ENCODE results near the gene MRPS35. TPM values are rescaled to one million over a fixed set of nuclear protein-coding genes. Genes with fewer than 3 reads are reported as not detected.

MRPS35 gene
- total RNA-seq, 2 donors from 2014 or later: 56.1 to 69.6 TPM

- under 1% methylated on average over 75 of the region's 92 CpGs for WGBS
- intact Hi-C loops (cut with DNase I): no loop called here
- H3K4me3 ChIP-seq: peak within 1 kb of the TSS; percentile 68 to 70
Measured at GRCh38 chr12:27779920-27780611, 69.4 kb downstream of the MRPS35 start, which contains the start of the genes KLHL42 and MANSC4. KLHL42 (plus strand) TSS chr12:27780233; CDS start chr12:27780331, 98 bp downstream. MANSC4 (minus strand) TSS chr12:27780236; CDS start chr12:27771276, 8,960 bp downstream.

GRCh38 chr12:27780612-27781408 lies 70.2 kb downstream of the MRPS35 start:
- no peaks in the 10 kb centered on the region for H3K9me3 ChIP-seq

More at GRCh38 chr12:27779920-27780611, 69.4 kb downstream of the MRPS35 start, which contains the start of the genes KLHL42 and MANSC4:
- Histone ChIP-seq H3K9me3 (no peaks in the 10 kb centered on the region), H3K27ac (peak within 1 kb of the TSS; percentile 87 to 88), H3K27me3 (replicated peaks; ENCODE audit: insufficient read depth) (no peaks in the 10 kb centered on the region), H3K36me3 (no peaks in the 10 kb centered on the region), H3K4me1 (replicated peaks) (peaks cover 6% of the 10 kb centered on the region)
- DNase-seq (ENCODE audit: low spot score): peak; percentile 48
- TF ChIP-seq POLR2A (IDR thresholded peaks at IDR 0.05) (no peak), CTCF (IDR thresholded peaks at IDR 0.05) (peak in 2 of 4 experiments; percentile 5 to 13)

GRCh38 chr12:27781680-27782079 lies 71.0 kb downstream of the MRPS35 start:
- peak overlapping the region in 1 of 2 donors; percentile 68 for H3K4me3 ChIP-seq
- no peak for DNase-seq (ENCODE audit: low spot score)
- H3K4me1 ChIP-seq (replicated peaks): peaks cover 6% of the 10 kb centered on the region
- H3K9me3 ChIP-seq: no peaks in the 10 kb centered on the region
- H3K36me3 ChIP-seq: no peaks in the 10 kb centered on the region
- TF ChIP-seq POLR2A (IDR thresholded peaks at IDR 0.05) (no peak), POLR2AphosphoS5 (IDR thresholded peaks at IDR 0.05) (no peak), CTCF (IDR thresholded peaks at IDR 0.05) (no peak)
- H3K27ac ChIP-seq: peak overlapping the region; percentile 87 to 88
- no peaks in the 10 kb centered on the region for H3K27me3 ChIP-seq (replicated peaks; ENCODE audit: insufficient read depth)
- 54% methylated on average over 5 of the region's 5 CpGs for WGBS
- intact Hi-C loops (cut with DNase I): no loop called here

More at GRCh38 chr12:27780612-27781408, 70.2 kb downstream of the MRPS35 start:
- Histone ChIP-seq H3K36me3 (no peaks in the 10 kb centered on the region), H3K27ac (peak overlapping the region; percentile 87 to 88), H3K27me3 (replicated peaks; ENCODE audit: insufficient read depth) (no peaks in the 10 kb centered on the region), H3K4me1 (replicated peaks) (peaks cover 6% of the 10 kb centered on the region), H3K4me3 (peak overlapping the region; percentile 68 to 70)
- intact Hi-C loops (cut with DNase I): no loop called here
- no peak for TF ChIP-seq POLR2AphosphoS5 (IDR thresholded peaks at IDR 0.05)
- no peak for TF ChIP-seq POLR2A (IDR thresholded peaks at IDR 0.05)
- TF ChIP-seq CTCF (IDR thresholded peaks at IDR 0.05): no peak
- peak; percentile 33 for DNase-seq (ENCODE audit: low spot score)
- WGBS: 7% methylated on average over 22 of the region's 27 CpGs

- Histone ChIP-seq H3K4me1 (replicated peaks) (peaks cover 6% of the 10 kb centered on the region), H3K27me3 (replicated peaks; ENCODE audit: insufficient read depth) (no peaks in the 10 kb centered on the region), H3K4me3 (no peak overlapping the region), H3K9me3 (no peaks in the 10 kb centered on the region), H3K36me3 (no peaks in the 10 kb centered on the region), H3K27ac (no peak overlapping the region)
- TF ChIP-seq POLR2A (IDR thresholded peaks at IDR 0.05): no peak
- TF ChIP-seq CTCF (IDR thresholded peaks at IDR 0.05): no peak
- TF ChIP-seq POLR2AphosphoS5 (IDR thresholded peaks at IDR 0.05): no peak
- intact Hi-C loops (cut with DNase I): no loop called here
- 79% methylated on average over 1 of the region's 1 CpG for WGBS
- no peak for DNase-seq (ENCODE audit: low spot score)
Measured at GRCh38 chr12:27782481-27782880, 71.8 kb downstream of the MRPS35 start.

Measured in prostate gland (tissue), 2 donors.